ENCODE data around the gene OCSTAMP.
A peak's percentile ranks its signal among the peaks of the same experiment; 100 is the strongest.

The OCSTAMP gene

GRCh38 chr20:46573234-46573633, 22.8 kb upstream of the OCSTAMP start:
- DNase-seq, result no peak

GRCh38 chr20:46572790-46573189, 22.3 kb upstream of the OCSTAMP start:
- DNase-seq, result no peak

GRCh38 chr20:46572153-46572552, 21.7 kb upstream of the OCSTAMP start:
- no peak for DNase-seq

GRCh38 chr20:46571418-46571817, 21.0 kb upstream of the OCSTAMP start:
- no peak for DNase-seq

GRCh38 chr20:46570956-46571355, 20.5 kb upstream of the OCSTAMP start:
- no peak for DNase-seq

- no peak for DNase-seq
These were observed 19.5 kb upstream of the OCSTAMP start for GRCh38 chr20:46569961-46570360.

GRCh38 chr20:46568570-46569129, 18.2 kb upstream of the OCSTAMP start:
- no peak for DNase-seq

GRCh38 chr20:46566125-46566524, 15.7 kb upstream of the OCSTAMP start:
- DNase-seq, result no peak

GRCh38 chr20:46564241-46564957, 13.9 kb upstream of the OCSTAMP start:
- DNase-seq, result no peak

- DNase-seq, result no peak
These were observed 13.4 kb upstream of the OCSTAMP start for GRCh38 chr20:46563860-46564221.

- no peak for DNase-seq
These were observed 12.9 kb upstream of the OCSTAMP start for GRCh38 chr20:46563170-46563859.

- no peak for DNase-seq
These were observed 12.1 kb upstream of the OCSTAMP start for GRCh38 chr20:46562373-46563169.

GRCh38 chr20:46562009-46562372, 11.5 kb upstream of the OCSTAMP start:
- DNase-seq, result no peak

- no peak for DNase-seq
These were observed 9.4 kb upstream of the OCSTAMP start for GRCh38 chr20:46559685-46560440.

GRCh38 chr20:46559001-46559400, 8.5 kb upstream of the OCSTAMP start:
- no peak for DNase-seq

GRCh38 chr20:46558511-46558959, 8.1 kb upstream of the OCSTAMP start:
- peak; percentile 71 for DNase-seq

- no peak for DNase-seq
These were observed 6.9 kb upstream of the OCSTAMP start for GRCh38 chr20:46557231-46557956.

GRCh38 chr20:46555370-46555956, 5.0 kb upstream of the OCSTAMP start:
- DNase-seq, result no peak

- DNase-seq, result no peak
These were observed 4.4 kb upstream of the OCSTAMP start for GRCh38 chr20:46554828-46555227.

GRCh38 chr20:46553926-46554325, 3.5 kb upstream of the OCSTAMP start:
- DNase-seq, result no peak

All from amniotic stem cell (primary cell).